ENCODE measurements around the gene CCDC6.
"Not testable (repeated sequence)": the region's sequence is repeated elsewhere in the genome, so short reads cannot be mapped to it uniquely, and the experiment has no call there.

The CCDC6 gene

DNA sequence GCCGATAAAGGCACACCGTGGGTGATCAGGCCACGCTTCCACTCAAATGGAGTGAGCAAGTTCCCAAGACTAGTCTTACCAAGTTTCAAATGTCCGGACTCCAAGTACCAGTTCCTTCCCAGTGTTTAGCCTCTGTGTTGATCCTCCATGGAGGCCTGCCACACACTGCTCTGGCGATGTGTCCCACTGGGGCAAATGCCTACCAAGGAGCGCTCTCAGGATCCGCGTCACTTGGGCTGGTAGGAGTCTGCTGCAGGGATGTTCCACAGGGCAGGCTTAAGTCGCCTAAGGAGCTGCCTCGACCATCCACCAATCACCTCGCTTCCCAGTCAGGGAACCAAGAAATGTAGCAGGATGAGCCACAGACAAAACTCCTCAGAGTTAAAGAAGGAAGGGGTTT, 135.7 kb downstream of the CCDC6 start:
- no peak for DNase-seq (ENCODE audit: low read depth in 2 of 2)

DNA sequence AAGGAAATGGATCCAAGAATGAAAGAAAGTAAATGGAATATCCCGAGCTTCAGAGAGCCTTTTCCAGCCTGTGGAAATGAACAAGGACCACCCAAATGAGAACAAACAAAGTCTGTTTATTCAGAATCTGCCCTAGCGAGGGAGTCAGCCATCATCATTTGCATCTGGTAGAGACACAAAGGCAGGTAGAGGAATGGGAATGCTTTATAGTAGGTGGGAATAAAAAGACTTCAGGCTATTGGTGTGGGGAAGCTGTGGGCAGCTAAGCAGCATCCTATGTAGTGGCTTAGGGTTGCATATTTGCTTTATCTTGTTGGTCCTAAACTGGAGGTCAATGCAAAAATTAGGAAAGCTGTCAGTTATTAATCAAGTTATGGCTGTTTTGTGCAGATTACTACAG, 143.9 kb downstream of the CCDC6 start:
- no peak for DNase-seq (ENCODE audit: low read depth in 2 of 2)

DNA sequence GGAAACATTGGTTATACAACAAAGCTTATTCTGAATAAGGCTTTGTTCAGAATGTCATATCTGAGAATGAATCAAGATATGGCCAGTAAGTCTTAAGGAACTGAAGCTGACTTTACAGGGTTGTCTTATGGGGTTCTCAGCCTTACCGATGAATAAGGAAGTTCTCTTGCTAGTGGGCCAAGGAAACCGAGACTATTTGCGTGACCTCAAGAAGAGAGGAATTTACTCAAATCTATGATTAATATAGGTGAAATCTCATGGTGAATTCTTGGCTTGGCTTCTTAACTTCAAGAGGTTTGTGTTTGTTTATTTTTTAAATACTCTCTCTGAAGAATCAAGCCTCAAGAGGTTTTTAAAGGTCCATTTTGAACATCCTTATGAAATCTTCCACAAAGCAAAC, 148.4 kb downstream of the CCDC6 start:
- DNase-seq (ENCODE audit: low read depth in 2 of 2): no peak

DNA sequence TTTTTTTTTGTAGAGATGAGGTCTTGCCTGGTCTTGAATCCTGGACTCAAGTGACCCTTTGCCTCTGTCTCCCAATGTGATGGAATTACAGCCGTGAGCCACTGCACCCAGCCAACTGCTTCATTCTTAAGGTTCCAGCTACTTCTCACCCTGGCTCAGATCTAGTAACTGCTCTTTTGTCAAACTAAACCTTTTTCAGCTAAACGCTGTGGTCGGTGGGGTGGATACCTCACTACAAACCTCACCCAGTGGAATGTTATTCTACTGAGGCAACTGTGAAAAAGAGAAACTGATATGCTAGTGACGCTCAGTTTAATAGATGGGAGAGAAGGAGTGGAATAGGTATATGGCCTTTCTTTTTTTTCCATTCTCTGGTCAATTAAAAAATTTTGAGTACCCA, 151.4 kb downstream of the CCDC6 start:
- no peak for DNase-seq (ENCODE audit: low read depth in 2 of 2)

DNA sequence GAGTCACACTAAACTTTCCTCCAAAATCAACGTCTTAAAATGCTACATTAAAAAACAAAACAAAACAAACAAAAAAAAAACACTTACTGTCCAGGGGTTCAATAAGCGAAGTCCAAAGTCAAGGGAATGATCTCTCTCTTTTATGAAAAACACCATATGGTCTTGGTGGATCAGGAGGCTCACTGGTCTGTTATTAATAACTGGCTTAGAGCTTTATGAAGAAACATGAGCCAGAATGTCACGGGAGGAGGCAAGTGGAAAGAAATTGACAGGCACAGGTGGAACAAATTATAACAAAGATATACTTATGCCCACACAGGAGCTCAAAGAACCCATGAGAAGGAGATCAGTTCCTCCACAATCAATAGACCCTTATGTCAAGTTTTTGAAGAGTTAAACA, 153.1 kb downstream of the CCDC6 start, which contains the start of gene MRLN:
TSS of gene MRLN (minus strand) at position 189 of the 400 bp plus-strand sequence.
- no peak for DNase-seq (ENCODE audit: low read depth in 2 of 2)

DNA sequence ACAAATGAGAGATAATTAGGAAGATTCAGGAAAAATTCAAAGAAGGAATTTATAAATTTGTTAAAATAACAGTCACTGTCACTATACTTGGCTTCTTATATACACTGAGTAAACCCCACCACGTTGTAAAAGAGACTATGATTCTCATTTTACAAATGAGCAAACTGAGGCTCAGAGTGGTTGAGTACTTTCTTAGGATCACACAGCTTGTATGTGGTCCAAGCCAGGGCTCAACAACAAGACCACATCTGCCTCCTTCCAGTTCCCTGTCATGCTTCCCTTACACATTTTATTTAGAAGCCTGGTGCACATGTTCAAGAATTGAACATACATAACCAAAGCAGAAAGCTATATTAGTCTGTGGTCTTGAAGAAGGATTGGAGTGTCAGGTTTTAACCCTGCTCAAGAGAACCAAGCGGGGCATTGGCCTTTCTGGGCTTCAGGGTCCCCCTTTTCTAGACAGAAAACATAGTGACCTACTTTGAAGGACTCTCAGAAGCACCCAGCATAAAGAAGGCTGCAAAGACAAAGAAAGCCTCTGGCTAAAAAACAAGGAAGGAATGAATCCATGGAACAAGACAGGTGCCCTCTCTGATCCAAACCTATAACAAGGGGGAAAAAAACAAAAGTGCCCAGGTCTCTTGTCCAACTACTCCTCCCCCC, 153.9 kb downstream of the CCDC6 start:
- DNase-seq (ENCODE audit: low read depth in 2 of 2): no peak

DNA sequence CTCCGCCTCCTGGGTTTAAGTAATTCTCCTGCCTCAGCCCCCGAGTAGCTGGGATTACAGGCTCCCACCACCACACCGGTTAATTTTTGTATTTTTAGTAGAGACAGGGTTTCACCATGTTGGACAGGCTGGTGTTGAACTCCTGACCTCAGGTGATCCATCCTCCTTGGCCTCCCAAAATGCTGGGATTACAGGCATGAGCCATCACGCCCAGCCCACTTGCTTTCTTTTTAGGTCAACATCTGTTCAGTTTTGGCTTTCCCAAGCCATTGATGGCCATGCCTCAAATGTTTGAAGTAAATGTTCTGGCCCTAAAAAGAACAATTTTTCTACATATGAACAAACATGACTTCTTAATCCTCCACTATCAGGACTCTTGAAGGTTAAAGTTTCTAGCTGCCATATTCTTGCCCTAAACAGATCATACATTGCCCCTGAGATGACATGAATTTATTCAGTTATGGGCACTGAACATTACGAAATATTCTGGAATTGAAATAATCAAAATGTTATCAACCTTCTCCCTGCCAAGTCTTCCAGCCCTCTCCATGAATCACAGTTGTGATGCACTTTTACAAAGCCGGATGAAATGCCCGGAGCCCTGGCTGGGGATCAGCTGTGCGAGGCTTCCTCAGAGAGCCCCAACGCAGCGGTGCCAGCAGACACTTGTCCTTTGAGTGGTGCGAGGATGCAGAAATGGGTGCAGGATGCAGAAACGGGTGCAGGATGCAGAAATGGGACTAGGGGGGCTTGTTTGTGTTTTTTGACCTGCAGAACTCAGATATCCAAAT, 156.0 kb downstream of the CCDC6 start:
- DNase-seq (ENCODE audit: low read depth in 2 of 2): no peak

DNA sequence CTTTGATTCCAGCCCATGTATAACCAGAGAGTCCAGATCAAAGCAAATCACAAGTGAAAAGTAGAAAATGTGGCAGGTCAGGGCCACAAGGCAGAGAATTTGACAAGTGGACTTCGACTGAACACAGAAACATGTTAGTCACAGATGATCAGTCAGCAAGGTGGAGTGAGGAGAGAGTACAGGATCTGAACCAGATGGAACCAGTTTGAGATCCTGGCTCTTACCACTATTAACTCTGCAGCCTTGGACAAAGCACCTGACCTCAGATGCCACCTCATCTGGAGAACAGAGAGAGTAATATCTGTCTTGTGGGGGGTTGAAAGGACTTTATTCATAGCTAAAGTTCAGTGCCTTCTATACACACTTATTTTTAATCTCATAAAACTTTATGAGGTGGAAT, 157.5 kb downstream of the CCDC6 start:
- DNase-seq (ENCODE audit: low read depth in 2 of 2): no peak

DNA sequence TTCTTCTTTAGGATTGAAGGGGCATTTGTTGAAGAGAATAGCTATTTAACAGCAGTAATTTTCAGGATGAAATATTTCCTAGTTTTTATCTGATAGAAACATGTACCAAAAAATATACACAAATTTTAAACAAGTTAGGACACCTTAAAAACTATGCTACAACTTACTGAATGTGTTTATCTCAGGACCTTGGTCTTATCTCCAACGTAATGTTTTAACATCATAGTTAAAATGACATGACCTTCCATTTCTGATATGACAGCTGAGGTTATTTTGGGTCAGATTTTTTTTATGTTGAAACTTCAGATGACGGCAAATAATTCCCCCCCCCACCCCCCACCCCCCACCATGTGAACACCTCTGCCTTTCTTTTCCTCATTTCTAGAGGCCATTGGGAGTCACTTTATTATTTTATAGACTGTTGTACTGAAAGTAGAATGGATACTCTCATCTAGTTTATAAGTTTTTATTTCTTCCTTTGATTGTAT, 161.1 kb downstream of the CCDC6 start:
- DNase-seq (ENCODE audit: low read depth in 2 of 2): no peak

DNA sequence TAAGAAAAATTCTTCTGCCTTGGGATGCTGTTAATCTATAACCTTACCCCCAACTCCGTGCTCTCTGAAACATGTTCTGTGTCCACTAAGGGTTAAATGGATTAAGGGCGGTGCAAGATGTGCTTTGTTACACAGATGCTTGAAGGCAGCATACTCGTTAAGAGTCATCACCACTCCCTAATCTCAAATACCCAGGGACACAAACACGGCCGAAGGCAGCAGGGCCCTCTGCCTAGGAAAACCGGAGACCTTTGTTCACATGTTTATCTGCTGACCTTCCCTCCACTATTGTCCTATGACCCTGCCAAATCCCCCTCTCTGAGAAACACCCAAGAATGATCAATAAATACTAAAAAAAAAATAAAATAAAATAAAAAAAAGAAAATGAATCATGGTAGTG, 161.6 kb downstream of the CCDC6 start:
- DNase-seq (ENCODE audit: low read depth in 2 of 2): not testable (repeated sequence)

DNA sequence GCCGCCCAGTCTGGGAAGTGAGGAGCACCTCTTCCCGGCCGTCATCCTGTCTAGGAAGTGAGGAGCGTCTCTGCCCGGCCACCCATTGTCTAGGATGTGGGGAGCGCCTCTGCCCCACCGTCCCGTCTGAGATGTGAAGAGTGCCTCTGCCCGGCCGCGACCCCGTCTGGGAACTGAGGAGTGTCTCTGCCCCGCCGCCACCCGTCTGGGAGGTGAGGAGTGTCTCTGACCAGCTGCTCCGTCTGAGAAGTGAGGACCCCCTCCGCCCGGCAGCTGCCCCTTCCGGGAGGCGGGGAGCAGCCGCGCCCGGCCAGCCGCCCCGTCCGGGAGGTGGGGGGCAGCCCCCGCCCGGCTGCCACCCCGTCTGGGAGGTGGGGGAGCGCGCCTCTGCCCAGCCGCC, 162.2 kb downstream of the CCDC6 start:
- DNase-seq (ENCODE audit: low read depth in 2 of 2): not testable (repeated sequence)

DNA sequence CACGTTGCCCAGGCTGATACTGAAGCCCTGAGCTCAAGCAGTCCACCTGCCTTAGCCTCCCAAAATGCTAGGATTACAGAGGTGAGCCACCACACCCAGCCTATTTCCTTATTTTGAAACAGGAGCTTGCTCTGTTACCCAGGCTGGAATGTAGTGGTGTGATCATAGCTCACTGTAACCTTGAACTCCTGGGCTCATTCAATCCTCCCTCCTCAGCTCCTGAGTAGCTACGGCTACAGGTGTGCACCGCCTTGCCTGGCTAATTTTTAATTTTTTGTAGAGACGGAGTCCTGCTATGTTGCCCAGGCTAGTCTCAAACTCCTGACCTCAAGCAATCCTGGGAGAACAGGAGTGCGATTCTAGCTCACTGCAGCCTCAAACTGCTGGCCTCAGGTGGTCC, 164.8 kb downstream of the CCDC6 start:
- no peak for DNase-seq (ENCODE audit: low read depth in 2 of 2)

DNA sequence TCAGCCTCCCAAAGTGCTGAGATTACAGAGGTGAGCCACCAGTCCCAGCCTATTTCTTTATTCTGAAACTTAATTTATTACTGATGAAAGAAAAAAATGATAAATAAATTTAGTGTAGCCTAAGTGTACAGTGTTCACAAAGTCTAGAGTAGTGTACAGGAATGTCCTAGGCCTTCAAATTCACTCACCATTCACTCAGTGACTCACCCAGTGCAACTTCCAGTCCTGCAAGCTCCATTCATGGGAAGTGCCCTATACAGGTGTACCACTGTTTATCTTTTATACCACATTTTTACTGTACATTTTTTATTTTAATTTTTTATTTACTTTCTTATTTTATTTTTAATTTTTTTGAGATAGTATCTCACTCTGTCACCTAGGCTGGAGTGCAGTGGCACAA, 165.3 kb downstream of the CCDC6 start:
- DNase-seq (ENCODE audit: low read depth in 2 of 2): no peak
